ENCODE data around the gene HBG2.

Gene HBG2

GRCh38 chr11:5282628-5283027, 28.0 kb upstream of the HBG2 start:
- no peak overlapping the region for H3K18ac ChIP-seq (ENCODE audit: low read length)
- H3K14ac ChIP-seq (ENCODE audit: low read length), result no peak overlapping the region
- H3K9ac ChIP-seq (ENCODE audit: low read depth, low read length, poor library complexity), result no peak overlapping the region
- H2BK120ac ChIP-seq (ENCODE audit: low read depth, low read length), result no peak overlapping the region
- no peak overlapping the region for H2AK5ac ChIP-seq (ENCODE audit: low read depth, low read length)
- WGBS, 2 donors (ENCODE audit: extremely low coverage in 2 of 2, insufficient read length in 2 of 2, insufficient replicate concordance in 1 of 2), result no CpG with 5 or more reads among the region's 2 CpGs
- H3K4me2 ChIP-seq (ENCODE audit: insufficient read depth, low read length, poor library complexity, severe bottlenecking), result no peak overlapping the region
- DNase-seq (ENCODE audit: low spot score), result no peak
- no peak overlapping the region for H4K8ac ChIP-seq (ENCODE audit: low read depth, low read length)
- no peak overlapping the region for H3K23ac ChIP-seq (ENCODE audit: low read depth, low read length, poor library complexity)
- no peaks in the 10 kb centered on the region for H3K9me3 ChIP-seq (replicated peaks in 1 of 2; ENCODE audit: control insufficient read depth in 2 of 2, insufficient read depth in 1 of 2, low read depth in 1 of 2, low read length in 2 of 2)
- H2BK12ac ChIP-seq (ENCODE audit: low read length), result no peak overlapping the region
- no peaks in the 10 kb centered on the region for H3K79me1 ChIP-seq (ENCODE audit: low read depth, low read length)
- H4K91ac ChIP-seq (ENCODE audit: low read depth, low read length, poor library complexity), result no peak overlapping the region
- no peaks in the 10 kb centered on the region for H3K27me3 ChIP-seq (ENCODE audit: control insufficient read depth in 3 of 3, insufficient read depth in 3 of 3, low read depth in 1 of 3, low read length in 3 of 3)
- no peak overlapping the region for H2AFZ ChIP-seq (ENCODE audit: low read length)
- no peak overlapping the region for H2BK5ac ChIP-seq (ENCODE audit: low read length)
- H2BK15ac ChIP-seq (ENCODE audit: low read length), result no peak overlapping the region
- H3K4me3 ChIP-seq (ENCODE audit: low read length in 2 of 2), result no peak overlapping the region
- no peaks in the 10 kb centered on the region for H3K4me1 ChIP-seq (ENCODE audit: control insufficient read depth in 2 of 2, insufficient read depth in 1 of 2, low read depth in 1 of 2, low read length in 2 of 2)
- H3K4ac ChIP-seq (ENCODE audit: low read length), result no peak overlapping the region
- no peak overlapping the region for H3K27ac ChIP-seq (replicated peaks; ENCODE audit: low read length)
- H3K36me3 ChIP-seq (replicated peaks in 1 of 2; ENCODE audit: control insufficient read depth in 2 of 2, insufficient read depth in 2 of 2, low read length in 2 of 2), result no peaks in the 10 kb centered on the region

GRCh38 chr11:5281596-5281995, 27.0 kb upstream of the HBG2 start:
- Histone ChIP-seq H3K14ac (ENCODE audit: low read length) (no peak overlapping the region), H3K4me3 (ENCODE audit: low read length in 2 of 2) (no peak overlapping the region)
- no peak for DNase-seq (ENCODE audit: low spot score)

GRCh38 chr11:5280582-5281102, 26.1 kb upstream of the HBG2 start:
- Histone ChIP-seq H2BK15ac (ENCODE audit: low read length) (no peak overlapping the region), H3K9me3 (replicated peaks in 1 of 2; ENCODE audit: control insufficient read depth in 2 of 2, insufficient read depth in 1 of 2, low read depth in 1 of 2, low read length in 2 of 2) (no peaks in the 10 kb centered on the region), H2AFZ (ENCODE audit: low read length) (no peak overlapping the region), H2AK5ac (ENCODE audit: low read depth, low read length) (no peak overlapping the region), H3K4ac (ENCODE audit: low read length) (no peak overlapping the region), H3K9ac (ENCODE audit: low read depth, low read length, poor library complexity) (no peak overlapping the region), H4K8ac (ENCODE audit: low read depth, low read length) (no peak overlapping the region), H3K4me2 (ENCODE audit: insufficient read depth, low read length, poor library complexity, severe bottlenecking) (no peak overlapping the region), H3K36me3 (replicated peaks in 1 of 2; ENCODE audit: control insufficient read depth in 2 of 2, insufficient read depth in 2 of 2, low read length in 2 of 2) (no peaks in the 10 kb centered on the region), H3K14ac (ENCODE audit: low read length) (no peak overlapping the region), H3K18ac (ENCODE audit: low read length) (no peak overlapping the region), H3K27me3 (ENCODE audit: control insufficient read depth in 3 of 3, insufficient read depth in 3 of 3, low read depth in 1 of 3, low read length in 3 of 3) (no peaks in the 10 kb centered on the region), H2BK5ac (ENCODE audit: low read length) (no peak overlapping the region), H2BK120ac (ENCODE audit: low read depth, low read length) (no peak overlapping the region), H3K4me1 (ENCODE audit: control insufficient read depth in 2 of 2, insufficient read depth in 1 of 2, low read depth in 1 of 2, low read length in 2 of 2) (no peaks in the 10 kb centered on the region), H3K4me3 (ENCODE audit: low read length in 2 of 2) (no peak overlapping the region), H3K23ac (ENCODE audit: low read depth, low read length, poor library complexity) (no peak overlapping the region), H3K79me1 (ENCODE audit: low read depth, low read length) (no peaks in the 10 kb centered on the region), H3K27ac (replicated peaks; ENCODE audit: low read length) (no peak overlapping the region), H2BK12ac (ENCODE audit: low read length) (no peak overlapping the region), H4K91ac (ENCODE audit: low read depth, low read length, poor library complexity) (no peak overlapping the region)
- no peak for DNase-seq (ENCODE audit: low spot score)
- WGBS, 2 donors (ENCODE audit: extremely low coverage in 2 of 2, insufficient read length in 2 of 2, insufficient replicate concordance in 1 of 2), result no CpG with 5 or more reads among the region's 3 CpGs

More at GRCh38 chr11:5281596-5281995, 27.0 kb upstream of the HBG2 start:
- Histone ChIP-seq H3K4ac (ENCODE audit: low read length) (no peak overlapping the region), H2AFZ (ENCODE audit: low read length) (no peak overlapping the region), H4K91ac (ENCODE audit: low read depth, low read length, poor library complexity) (no peak overlapping the region), H2BK5ac (ENCODE audit: low read length) (no peak overlapping the region), H3K18ac (ENCODE audit: low read length) (no peak overlapping the region), H3K36me3 (replicated peaks in 1 of 2; ENCODE audit: control insufficient read depth in 2 of 2, insufficient read depth in 2 of 2, low read length in 2 of 2) (no peaks in the 10 kb centered on the region), H4K8ac (ENCODE audit: low read depth, low read length) (no peak overlapping the region), H3K27ac (replicated peaks; ENCODE audit: low read length) (no peak overlapping the region), H3K4me2 (ENCODE audit: insufficient read depth, low read length, poor library complexity, severe bottlenecking) (no peak overlapping the region), H2BK15ac (ENCODE audit: low read length) (no peak overlapping the region), H3K9ac (ENCODE audit: low read depth, low read length, poor library complexity) (no peak overlapping the region), H2BK120ac (ENCODE audit: low read depth, low read length) (no peak overlapping the region), H2BK12ac (ENCODE audit: low read length) (no peak overlapping the region), H3K9me3 (replicated peaks in 1 of 2; ENCODE audit: control insufficient read depth in 2 of 2, insufficient read depth in 1 of 2, low read depth in 1 of 2, low read length in 2 of 2) (no peaks in the 10 kb centered on the region), H3K4me1 (ENCODE audit: control insufficient read depth in 2 of 2, insufficient read depth in 1 of 2, low read depth in 1 of 2, low read length in 2 of 2) (no peaks in the 10 kb centered on the region), H3K23ac (ENCODE audit: low read depth, low read length, poor library complexity) (no peak overlapping the region), H3K27me3 (ENCODE audit: control insufficient read depth in 3 of 3, insufficient read depth in 3 of 3, low read depth in 1 of 3, low read length in 3 of 3) (no peaks in the 10 kb centered on the region), H2AK5ac (ENCODE audit: low read depth, low read length) (no peak overlapping the region), H3K79me1 (ENCODE audit: low read depth, low read length) (no peaks in the 10 kb centered on the region)

- H2BK120ac ChIP-seq (ENCODE audit: low read depth, low read length), result no peak overlapping the region
- DNase-seq (ENCODE audit: low spot score), result no peak
- H3K4me1 ChIP-seq (ENCODE audit: control insufficient read depth in 2 of 2, insufficient read depth in 1 of 2, low read depth in 1 of 2, low read length in 2 of 2), result no peaks in the 10 kb centered on the region
- H4K8ac ChIP-seq (ENCODE audit: low read depth, low read length), result no peak overlapping the region
- H2BK5ac ChIP-seq (ENCODE audit: low read length), result no peak overlapping the region
- no peaks in the 10 kb centered on the region for H3K79me1 ChIP-seq (ENCODE audit: low read depth, low read length)
- H3K23ac ChIP-seq (ENCODE audit: low read depth, low read length, poor library complexity), result no peak overlapping the region
- H3K4me3 ChIP-seq (ENCODE audit: low read length in 2 of 2), result no peak overlapping the region
- no peak overlapping the region for H2BK15ac ChIP-seq (ENCODE audit: low read length)
- no peaks in the 10 kb centered on the region for H3K36me3 ChIP-seq (replicated peaks in 1 of 2; ENCODE audit: control insufficient read depth in 2 of 2, insufficient read depth in 2 of 2, low read length in 2 of 2)
- no peaks in the 10 kb centered on the region for H3K27me3 ChIP-seq (ENCODE audit: control insufficient read depth in 3 of 3, insufficient read depth in 3 of 3, low read depth in 1 of 3, low read length in 3 of 3)
- WGBS, 2 donors (ENCODE audit: extremely low coverage in 2 of 2, insufficient read length in 2 of 2, insufficient replicate concordance in 1 of 2), result no CpG with 5 or more reads among the region's 4 CpGs
- no peaks in the 10 kb centered on the region for H3K9me3 ChIP-seq (replicated peaks in 1 of 2; ENCODE audit: control insufficient read depth in 2 of 2, insufficient read depth in 1 of 2, low read depth in 1 of 2, low read length in 2 of 2)
- H3K4me2 ChIP-seq (ENCODE audit: insufficient read depth, low read length, poor library complexity, severe bottlenecking), result no peak overlapping the region
- no peak overlapping the region for H3K4ac ChIP-seq (ENCODE audit: low read length)
- H3K27ac ChIP-seq (replicated peaks; ENCODE audit: low read length), result no peak overlapping the region
- H3K14ac ChIP-seq (ENCODE audit: low read length), result no peak overlapping the region
- no peak overlapping the region for H3K9ac ChIP-seq (ENCODE audit: low read depth, low read length, poor library complexity)
- H3K18ac ChIP-seq (ENCODE audit: low read length), result no peak overlapping the region
- H2AK5ac ChIP-seq (ENCODE audit: low read depth, low read length), result no peak overlapping the region
- no peak overlapping the region for H2BK12ac ChIP-seq (ENCODE audit: low read length)
- H4K91ac ChIP-seq (ENCODE audit: low read depth, low read length, poor library complexity), result no peak overlapping the region
- no peak overlapping the region for H2AFZ ChIP-seq (ENCODE audit: low read length)
These were observed 25.0 kb upstream of the HBG2 start for GRCh38 chr11:5279471-5280090.

Data from neuronal stem cell (in vitro differentiated cells).